Stimulated activated CD4-positive, alpha-beta T cell treated with anti-CD3 and anti-CD28 coated beads, Interleukin-15, amount 100 ng/mL, for 48 hours (primary cell): ENCODE results near the gene LRRIQ3.
"Not testable (repeated sequence)": the region's sequence is repeated elsewhere in the genome, so short reads cannot be mapped to it uniquely, and the experiment has no call there.

ENCODE experiments used
- DNase-seq, 2 donors: peaks; one replicate each; pipeline ENCODE4 v3.0.0-alpha.2; 2020; ENCODE audit warnings: low read depth in 2 of 2

Gene LRRIQ3

GRCh38 chr1:74197657-74198552 lies at the start of gene LRRIQ3, which contains the start of gene FPGT:
LRRIQ3 (minus strand) TSS chr1:74198176; CDS start chr1:74183684, 14,492 bp downstream.
FPGT (plus strand) TSS chr1:74198242; CDS start chr1:74198279, 37 bp downstream.
- peak; percentile 89 to 91 for DNase-seq

- DNase-seq: no peak
Observed at GRCh38 chr1:74246315-74246714, 48.3 kb upstream of the LRRIQ3 start.

GRCh38 chr1:74245168-74245772 lies 47.3 kb upstream of the LRRIQ3 start:
- no peak for DNase-seq

- no peak for DNase-seq
Observed at GRCh38 chr1:74237787-74238186, 39.8 kb upstream of the LRRIQ3 start.

- DNase-seq: no peak
Observed at GRCh38 chr1:74237035-74237434, 39.1 kb upstream of the LRRIQ3 start.

- DNase-seq: no peak
Observed at GRCh38 chr1:74236440-74236839, 38.5 kb upstream of the LRRIQ3 start.

GRCh38 chr1:74235153-74235552 lies 37.2 kb upstream of the LRRIQ3 start, which contains the start of gene TNNI3K:
TNNI3K (plus strand) TSS chr1:74235387; CDS start chr1:74235452, 65 bp downstream.
- no peak for DNase-seq

GRCh38 chr1:74223453-74223852 lies 25.5 kb upstream of the LRRIQ3 start:
- DNase-seq: no peak

- no peak for DNase-seq
Observed at GRCh38 chr1:74222701-74223100, 24.7 kb upstream of the LRRIQ3 start.

GRCh38 chr1:74215229-74215628 lies 17.3 kb upstream of the LRRIQ3 start:
- no peak for DNase-seq

GRCh38 chr1:74205266-74205665 lies 7.3 kb upstream of the LRRIQ3 start:
- DNase-seq: no peak

GRCh38 chr1:74199504-74199903 lies 1.5 kb upstream of the LRRIQ3 start:
- DNase-seq: no peak

GRCh38 chr1:74197255-74197654 lies 721 bp downstream of the LRRIQ3 start:
- DNase-seq: no peak

- no peak for DNase-seq
Observed at GRCh38 chr1:74195339-74195738, 2.6 kb downstream of the LRRIQ3 start.

GRCh38 chr1:74193908-74194307 lies 4.1 kb downstream of the LRRIQ3 start:
- no peak for DNase-seq

GRCh38 chr1:74180490-74180889 lies 17.5 kb downstream of the LRRIQ3 start:
- no peak for DNase-seq

GRCh38 chr1:74174423-74174822 lies 23.6 kb downstream of the LRRIQ3 start:
- not testable (repeated sequence) for DNase-seq

- no peak for DNase-seq
Observed at GRCh38 chr1:74162333-74162732, 35.6 kb downstream of the LRRIQ3 start.

GRCh38 chr1:74161497-74161896 lies 36.5 kb downstream of the LRRIQ3 start:
- DNase-seq: no peak

GRCh38 chr1:74160046-74160445 lies 37.9 kb downstream of the LRRIQ3 start:
- DNase-seq: no peak

- DNase-seq: no peak
Observed at GRCh38 chr1:74145086-74145485, 52.9 kb downstream of the LRRIQ3 start.

GRCh38 chr1:74117370-74117769 lies 80.6 kb downstream of the LRRIQ3 start:
- DNase-seq: not testable (repeated sequence)

- no peak for DNase-seq
Observed at GRCh38 chr1:74113333-74113732, 84.6 kb downstream of the LRRIQ3 start.
